Measurements from ENCODE around the gene HK1. TPM values are rescaled to one million over a fixed set of nuclear protein-coding genes. Genes with fewer than 3 reads are reported as not detected.

The HK1 gene
- total RNA-seq, 4 donors from 2014 or later, result 92.5 to 216 (median 126) TPM

DNA sequence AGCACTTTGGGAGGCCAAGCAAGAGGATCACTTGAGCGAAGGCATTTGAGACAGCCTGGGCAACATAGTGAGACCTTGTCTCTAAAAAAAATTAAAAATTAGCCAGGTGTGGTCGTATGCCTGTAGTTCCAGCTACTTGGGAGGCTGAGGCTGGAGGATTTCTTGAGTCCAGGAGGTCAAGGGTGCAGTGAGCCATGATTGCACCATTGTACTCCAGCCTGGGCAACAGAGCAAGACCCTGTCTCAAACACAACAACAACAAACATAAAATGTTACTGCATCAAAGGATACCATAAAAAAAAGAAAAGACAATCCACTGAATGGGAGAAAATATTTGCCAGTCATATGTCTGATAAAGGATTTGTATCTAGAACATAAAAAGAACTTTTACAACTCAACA is 77.9 kb downstream of the HK1 start:
- WGBS, 2 donors (ENCODE audit: low coverage in 1 of 2), result 100% methylated on average over 1 to 2 of the region's 2 CpGs
- Histone ChIP-seq H3K9me3 (no peaks in the 10 kb centered on the region), H3K27ac (no peak overlapping the region), H3K4me1 (peaks cover 7 to 43% (median 16%) of the 10 kb centered on the region in 3 donors), H3K36me3 (peaks cover 0 to 10% of the 10 kb centered on the region in 2 donors), H3K27me3 (no peaks in the 10 kb centered on the region), H3K4me3 (no peak overlapping the region)
- ATAC-seq, result no peak
- TF ChIP-seq, protein P1, sequence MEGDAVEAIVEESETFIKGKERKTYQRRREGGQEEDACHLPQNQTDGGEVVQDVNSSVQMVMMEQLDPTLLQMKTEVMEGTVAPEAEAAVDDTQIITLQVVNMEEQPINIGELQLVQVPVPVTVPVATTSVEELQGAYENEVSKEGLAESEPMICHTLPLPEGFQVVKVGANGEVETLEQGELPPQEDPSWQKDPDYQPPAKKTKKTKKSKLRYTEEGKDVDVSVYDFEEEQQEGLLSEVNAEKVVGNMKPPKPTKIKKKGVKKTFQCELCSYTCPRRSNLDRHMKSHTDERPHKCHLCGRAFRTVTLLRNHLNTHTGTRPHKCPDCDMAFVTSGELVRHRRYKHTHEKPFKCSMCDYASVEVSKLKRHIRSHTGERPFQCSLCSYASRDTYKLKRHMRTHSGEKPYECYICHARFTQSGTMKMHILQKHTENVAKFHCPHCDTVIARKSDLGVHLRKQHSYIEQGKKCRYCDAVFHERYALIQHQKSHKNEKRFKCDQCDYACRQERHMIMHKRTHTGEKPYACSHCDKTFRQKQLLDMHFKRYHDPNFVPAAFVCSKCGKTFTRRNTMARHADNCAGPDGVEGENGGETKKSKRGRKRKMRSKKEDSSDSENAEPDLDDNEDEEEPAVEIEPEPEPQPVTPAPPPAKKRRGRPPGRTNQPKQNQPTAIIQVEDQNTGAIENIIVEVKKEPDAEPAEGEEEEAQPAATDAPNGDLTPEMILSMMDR (IDR thresholded peaks at IDR 0.05), result no peak
- TF ChIP-seq EP300 (IDR thresholded peaks at IDR 0.05) (no peak), POLR2A (IDR thresholded peaks at IDR 0.05) (no peak), POLR2AphosphoS5 (IDR thresholded peaks at IDR 0.05) (no peak)

DNA sequence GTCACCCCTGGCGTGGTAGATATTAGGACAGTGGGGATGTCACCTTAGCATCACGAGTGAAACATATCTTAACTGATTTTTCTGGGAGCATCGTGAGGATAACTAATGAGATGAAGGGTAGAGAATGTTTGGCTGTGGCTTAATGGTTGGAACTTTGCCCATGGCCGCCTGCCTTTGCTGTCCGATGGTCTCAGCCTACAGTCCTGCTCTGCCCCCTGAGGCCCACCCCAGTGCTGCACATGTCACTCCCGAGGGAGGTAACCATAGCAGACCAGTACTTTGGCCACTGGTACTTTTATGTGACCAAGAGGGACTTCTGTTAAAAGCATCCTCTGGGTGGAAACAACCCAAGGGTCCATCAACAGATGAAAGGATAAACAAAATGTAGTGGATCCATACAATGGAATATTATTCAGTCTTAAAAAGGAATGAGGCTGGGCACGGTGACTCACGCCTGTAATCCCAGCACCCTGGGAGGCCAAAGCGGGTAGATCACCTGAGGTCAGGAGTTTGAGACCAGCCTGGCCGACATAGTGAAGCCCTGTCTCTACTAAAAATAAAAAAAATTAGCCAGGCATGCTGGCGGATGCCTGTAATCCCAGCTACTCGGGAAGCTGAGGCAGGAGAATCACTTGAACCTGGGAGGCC is 80.0 kb downstream of the HK1 start:
- Histone ChIP-seq H3K36me3 (peaks cover 0 to 10% of the 10 kb centered on the region in 2 donors), H3K27ac (peak overlapping the region in 3 of 4 donors; percentile 65 to 86 (median 84)), H3K4me3 (no peak overlapping the region), H3K9me3 (no peaks in the 10 kb centered on the region), H3K27me3 (no peaks in the 10 kb centered on the region), H3K4me1 (peaks cover 8 to 59% (median 23%) of the 10 kb centered on the region in 3 donors)
- 69 to 76% methylated on average over 4 to 12 of the region's 12 CpGs for WGBS, 2 donors (ENCODE audit: low coverage in 1 of 2)
- TF ChIP-seq, protein P1 (IDR thresholded peaks at IDR 0.05), result peak in 1 of 4 experiments; percentile 28
- TF ChIP-seq POLR2A (IDR thresholded peaks at IDR 0.05), result no peak
- ATAC-seq, result no peak

DNA sequence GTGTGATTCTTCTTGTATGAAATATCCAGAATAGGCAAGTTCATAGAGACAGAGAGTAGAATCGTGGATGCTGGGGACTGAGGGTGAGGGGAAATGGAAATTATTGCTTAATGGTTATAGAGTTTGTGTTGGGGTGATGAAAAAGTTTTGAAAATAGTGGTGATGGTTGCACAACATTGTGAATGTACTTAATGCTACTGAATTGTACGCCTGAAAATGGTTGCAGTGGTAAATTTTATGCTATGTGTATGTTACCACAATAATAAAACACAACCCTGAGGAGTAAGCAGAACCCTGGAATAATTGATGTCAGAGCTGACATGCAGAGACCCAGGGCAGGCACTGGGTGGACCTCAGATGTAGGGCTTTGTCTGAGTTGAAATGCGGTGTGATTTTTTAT is 80.9 kb downstream of the HK1 start:
- peaks cover 8 to 67% (median 23%) of the 10 kb centered on the region in 3 donors for H3K4me1 ChIP-seq
- no peaks in the 10 kb centered on the region for H3K27me3 ChIP-seq
- H3K36me3 ChIP-seq, result peaks cover 0 to 10% of the 10 kb centered on the region in 2 donors
- ATAC-seq, result no peak
- WGBS, 2 donors (ENCODE audit: low coverage in 1 of 2), result 63 to 84% methylated on average over 3 of the region's 3 CpGs
- peak overlapping the region in 3 of 4 donors; percentile 84 to 92 (median 86) for H3K27ac ChIP-seq
- TF ChIP-seq POLR2AphosphoS5 (IDR thresholded peaks at IDR 0.05) (no peak), EP300 (IDR thresholded peaks at IDR 0.05) (no peak), POLR2A (IDR thresholded peaks at IDR 0.05) (no peak)
- TF ChIP-seq, protein P1 (IDR thresholded peaks at IDR 0.05), result no peak
- H3K4me3 ChIP-seq, result no peak overlapping the region
- H3K9me3 ChIP-seq, result no peaks in the 10 kb centered on the region

DNA sequence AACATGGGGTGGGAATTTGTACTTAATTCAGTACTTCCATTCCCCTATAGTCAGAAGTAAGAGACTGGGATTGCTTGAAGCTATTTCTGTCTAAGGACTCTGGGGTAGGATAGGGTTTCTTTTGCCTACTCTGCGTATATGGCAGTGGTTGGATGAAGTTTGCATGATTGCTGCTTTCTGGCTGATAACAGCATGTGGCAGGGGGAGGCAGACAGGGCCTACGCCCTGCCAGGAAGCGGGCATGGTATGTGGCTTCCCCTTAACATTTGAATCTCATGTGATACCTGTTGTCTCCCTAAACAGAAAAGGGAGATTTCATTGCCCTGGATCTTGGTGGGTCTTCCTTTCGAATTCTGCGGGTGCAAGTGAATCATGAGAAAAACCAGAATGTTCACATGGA is 81.3 kb downstream of the HK1 start:
- H3K27ac ChIP-seq, result peak overlapping the region in 3 of 4 donors; percentile 84 to 92 (median 86)

More for the DNA sequence above, 81.3 kb downstream of the HK1 start:
- H3K9me3 ChIP-seq, result no peaks in the 10 kb centered on the region
- 83 to 90% methylated on average over 1 to 3 of the region's 5 CpGs for WGBS, 2 donors (ENCODE audit: low coverage in 1 of 2)
- TF ChIP-seq POLR2A (IDR thresholded peaks at IDR 0.05) (no peak), EP300 (IDR thresholded peaks at IDR 0.05) (no peak), POLR2AphosphoS5 (IDR thresholded peaks at IDR 0.05) (no peak)
- TF ChIP-seq, protein P1 (IDR thresholded peaks at IDR 0.05), result no peak
- ATAC-seq, result no peak
- no peak overlapping the region for H3K4me3 ChIP-seq
- peaks cover 8 to 71% (median 23%) of the 10 kb centered on the region in 3 donors for H3K4me1 ChIP-seq
- H3K36me3 ChIP-seq, result peaks cover 0 to 14% of the 10 kb centered on the region in 2 donors
- no peaks in the 10 kb centered on the region for H3K27me3 ChIP-seq

All from gastroesophageal sphincter (tissue), 4 donors.